Muscle of leg (tissue), 11 donors: ENCODE measurements around the gene GATB. TPM values are rescaled to one million over a fixed set of nuclear protein-coding genes. Genes with fewer than 3 reads are reported as not detected.
A peak's percentile ranks its signal among the peaks of the same experiment; 100 is the strongest.

ENCODE experiments used
- DNase-seq: peaks from one replicate; pipeline ENCODE4 v3.0.0; 2013
- H3K27ac ChIP-seq: one replicate; pipeline ENCODE4 v1.5.1; 2013; ENCODE audit warnings: mild to moderate bottlenecking, low read length, control low read depth
- H3K27me3 ChIP-seq: one replicate; pipeline ENCODE4 v1.6.1; 2013; ENCODE audit warnings: low read length; ENCODE audit not compliant: control insufficient read depth, insufficient read depth
- H3K36me3 ChIP-seq: one replicate; pipeline ENCODE4 v1.6.1; 2013; ENCODE audit warnings: low read length; ENCODE audit not compliant: control insufficient read depth, insufficient read depth
- H3K4me1 ChIP-seq: one replicate; pipeline ENCODE4 v1.6.1; 2013; ENCODE audit warnings: low read length; ENCODE audit not compliant: control insufficient read depth, insufficient read depth
- H3K4me3 ChIP-seq: one replicate; pipeline ENCODE4 v1.5.1; 2013; ENCODE audit warnings: low read length, control low read depth
- H3K9me3 ChIP-seq: replicated peaks from 2 replicates; pipeline ENCODE4 v1.6.1; 2013; ENCODE audit warnings: low read depth, low read length; ENCODE audit not compliant: control insufficient read depth
- whole genome bisulfite sequencing: methylation state at CpG from one replicate; pipeline ENCODE4 v1.1.5; 2013; ENCODE audit warnings: missing lambda C conversion rate; ENCODE audit not compliant: insufficient coverage; 5-methylcytosine and 5-hydroxymethylcytosine counted together
- polyA plus RNA-seq, 8 donors: library from polyadenylated mRNA; unstranded; fragments of 120-200 nt; gene quantifications; one replicate each; pipeline versions ENCODE4 v1.2.1 to v1.2.3, GENCODE V29; 2013; ENCODE audit warnings: inconsistent platforms in 1 of 8, low replicate concordance in 1 of 8; ENCODE audit not compliant: insufficient read length in 8 of 8, insufficient read depth in 1 of 8
- total RNA-seq: library from RNA; stranded (reverse); fragments of 120-200 nt; gene quantifications from one replicate; pipeline ENCODE4 v1.2.4, GENCODE V29; 2013

The GATB gene
- total and polyA plus RNA-seq, 9 donors, result 15.4 to 23.9 (median 20.2) TPM

DNA sequence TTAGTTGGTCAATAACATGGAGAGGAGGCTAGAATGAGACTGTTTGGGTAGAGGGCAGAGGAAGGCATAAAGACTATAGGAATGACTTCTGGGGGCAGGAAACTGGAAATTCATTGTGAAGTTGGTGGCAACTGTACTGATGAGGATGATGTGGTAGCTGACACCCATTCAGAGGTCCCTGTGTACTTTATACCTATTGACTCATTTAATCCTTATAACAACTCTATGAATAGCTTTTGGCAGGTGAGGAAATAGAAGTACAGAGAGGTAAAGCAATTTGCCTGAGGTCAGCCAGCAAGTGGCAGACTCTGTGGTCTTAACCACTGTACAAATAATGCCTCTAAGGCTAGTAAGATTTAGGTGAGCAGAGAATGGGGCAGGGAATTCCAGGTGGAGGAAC is 100.1 kb downstream of the GATB start:
- Histone ChIP-seq H3K27ac (no peak overlapping the region), H3K9me3 (no peaks in the 10 kb centered on the region), H3K36me3 (peaks cover 3% of the 10 kb centered on the region), H3K27me3 (no peaks in the 10 kb centered on the region), H3K4me3 (no peak overlapping the region), H3K4me1 (peaks cover 15% of the 10 kb centered on the region)
- no peak for DNase-seq

DNA sequence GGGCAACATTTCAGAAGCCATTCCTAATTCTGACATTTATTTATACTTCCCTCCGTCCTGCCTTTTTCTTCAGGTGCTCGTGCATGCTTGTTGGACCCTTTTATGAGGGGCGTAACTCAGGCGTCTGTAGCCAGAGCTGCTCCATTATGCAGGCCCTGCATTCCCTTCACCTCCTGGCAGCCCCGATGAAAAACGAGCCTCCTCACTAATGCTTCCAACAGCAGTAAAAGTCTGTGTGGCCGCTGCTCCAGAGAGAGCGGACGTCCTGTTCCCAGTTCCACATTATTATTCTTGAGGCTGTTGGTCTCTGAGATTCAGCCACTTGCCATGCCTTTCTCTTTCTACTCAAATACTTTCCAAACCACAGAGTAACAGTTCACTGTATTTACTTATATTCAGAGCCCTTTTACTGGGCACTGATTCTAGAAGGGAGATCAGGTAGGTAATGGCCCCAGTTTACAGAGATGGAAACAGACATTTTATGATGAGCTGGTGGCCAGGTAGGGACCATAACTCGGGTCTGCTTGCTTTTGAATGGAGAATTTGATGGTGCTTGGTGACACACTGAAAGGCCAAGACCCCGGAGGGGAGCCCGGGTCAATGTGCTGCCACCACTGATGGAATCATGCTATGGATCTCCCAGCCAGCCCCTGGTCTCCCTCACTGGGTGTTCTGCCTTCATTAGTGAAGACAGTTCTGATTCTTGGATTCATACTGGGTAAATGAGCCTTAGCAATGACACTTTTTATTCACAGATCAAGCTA is 101.0 kb downstream of the GATB start:
- H3K36me3 ChIP-seq, result peaks cover 3% of the 10 kb centered on the region
- peak overlapping the region; percentile 3 for H3K27ac ChIP-seq
- H3K27me3 ChIP-seq, result no peaks in the 10 kb centered on the region
- peak; percentile 91 for DNase-seq
- WGBS, result 16% methylated on average over 9 of the region's 12 CpGs
- peaks cover 15% of the 10 kb centered on the region for H3K4me1 ChIP-seq
- H3K9me3 ChIP-seq, result no peaks in the 10 kb centered on the region
- H3K4me3 ChIP-seq, result no peak overlapping the region

DNA sequence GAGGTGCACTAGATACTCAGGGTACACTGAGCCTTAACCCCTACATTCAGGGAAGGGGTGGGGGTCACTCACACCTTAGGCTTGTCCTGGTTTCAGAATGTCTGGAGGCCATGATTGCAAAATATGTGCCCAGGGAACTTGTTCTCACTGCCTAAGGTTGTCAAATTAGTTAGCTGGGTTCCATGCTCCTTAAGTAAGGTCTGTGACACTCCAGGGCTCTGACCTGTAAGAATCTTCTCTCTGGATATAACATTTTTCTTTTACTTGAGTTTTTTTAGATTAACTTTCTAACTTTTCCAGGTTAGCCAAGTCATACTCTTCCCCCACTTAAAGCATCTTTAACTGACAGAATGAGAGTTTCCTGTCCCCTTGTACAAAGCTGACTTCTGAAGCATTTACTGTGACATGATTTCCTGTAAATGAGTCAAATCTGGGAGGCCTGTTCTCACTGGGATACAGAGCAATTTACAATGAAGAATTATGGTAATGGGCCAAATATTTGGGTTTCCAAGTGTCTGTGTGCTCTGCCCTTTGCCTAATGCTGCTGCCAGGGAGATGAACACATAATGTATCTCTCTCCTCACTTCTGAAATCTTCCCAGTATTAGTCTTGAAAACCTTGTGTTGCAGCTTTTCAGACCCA is 101.7 kb downstream of the GATB start:
- H3K4me1 ChIP-seq, result peaks cover 15% of the 10 kb centered on the region
- no peaks in the 10 kb centered on the region for H3K9me3 ChIP-seq
- H3K4me3 ChIP-seq, result no peak overlapping the region
- H3K27me3 ChIP-seq, result no peaks in the 10 kb centered on the region
- peaks cover 3% of the 10 kb centered on the region for H3K36me3 ChIP-seq
- H3K27ac ChIP-seq, result peak overlapping the region; percentile 3
- peak; percentile 78 for DNase-seq

DNA sequence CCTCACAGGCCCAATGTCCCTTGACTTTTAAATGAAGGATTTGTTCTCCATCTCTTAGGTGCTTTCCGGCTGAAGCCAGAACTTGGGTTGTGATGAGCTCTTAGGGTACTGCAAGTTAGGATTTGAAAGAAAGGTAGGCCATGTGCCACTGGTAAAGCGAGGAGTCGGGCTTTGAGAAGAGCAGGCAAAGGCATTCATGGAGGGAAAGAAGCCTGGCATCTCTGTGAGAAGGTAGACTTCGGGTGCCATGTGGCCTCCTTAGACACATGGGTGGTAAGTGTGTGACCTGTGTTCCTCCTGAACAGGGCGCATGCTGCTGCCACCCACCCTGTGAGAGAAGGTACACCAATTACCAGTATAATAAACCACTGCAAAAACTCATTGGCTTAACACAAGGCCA is 102.9 kb downstream of the GATB start:
- Histone ChIP-seq H3K27ac (no peak overlapping the region), H3K4me1 (peaks cover 15% of the 10 kb centered on the region), H3K4me3 (no peak overlapping the region), H3K9me3 (no peaks in the 10 kb centered on the region), H3K36me3 (peaks cover 3% of the 10 kb centered on the region), H3K27me3 (no peaks in the 10 kb centered on the region)
- 91% methylated on average over 3 of the region's 5 CpGs for WGBS
- no peak for DNase-seq

DNA sequence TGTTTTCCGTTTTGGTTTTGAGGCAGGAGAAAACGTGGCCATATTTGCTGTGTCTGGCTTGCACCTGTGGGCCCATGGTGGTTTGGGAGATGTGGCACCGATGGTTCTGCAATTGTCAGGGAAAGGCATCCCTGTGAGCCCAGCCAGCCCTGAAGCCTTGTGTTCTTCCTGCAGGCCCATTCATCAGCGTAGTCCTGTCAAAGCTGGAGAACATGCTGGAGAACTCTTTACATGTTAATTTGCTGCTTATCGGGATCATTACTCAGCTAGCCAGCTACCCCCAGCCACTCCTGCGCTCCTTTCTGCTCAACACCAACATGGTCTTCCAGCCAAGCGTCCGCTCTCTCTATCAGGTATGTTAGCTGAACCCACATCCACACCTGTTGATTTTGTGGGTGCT is 104.7 kb downstream of the GATB start:
- no peak for DNase-seq
- 76% methylated on average over 3 of the region's 8 CpGs for WGBS
- H3K4me1 ChIP-seq, result peaks cover 15% of the 10 kb centered on the region

DNA sequence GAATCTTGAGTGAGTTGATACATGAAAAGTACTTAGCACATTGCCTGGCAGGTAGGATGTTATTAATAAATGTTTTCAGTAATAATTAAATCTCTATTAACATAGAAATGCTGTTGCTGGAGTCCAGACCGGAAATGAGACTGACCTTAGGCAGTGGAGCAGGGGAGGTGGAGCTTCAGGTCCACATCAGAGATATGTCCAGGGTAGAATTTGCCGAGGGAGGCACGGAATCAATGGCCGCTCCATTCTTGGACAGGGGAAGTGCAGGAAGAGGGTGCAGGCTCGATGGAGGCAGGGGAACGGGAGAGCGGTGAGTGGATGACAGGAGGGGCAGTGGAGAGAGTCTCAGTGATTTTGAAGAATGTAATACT is 107.3 kb downstream of the GATB start:
- Histone ChIP-seq H3K9me3 (no peaks in the 10 kb centered on the region), H3K27ac (no peak overlapping the region), H3K4me3 (no peak overlapping the region), H3K27me3 (peaks cover 2% of the 10 kb centered on the region), H3K4me1 (no peaks in the 10 kb centered on the region), H3K36me3 (peaks cover 3% of the 10 kb centered on the region)
- WGBS, result 38% methylated on average over 6 of the region's 7 CpGs
- DNase-seq, result no peak

More for the DNA sequence above, 104.7 kb downstream of the GATB start:
- no peak overlapping the region for H3K27ac ChIP-seq
- H3K36me3 ChIP-seq, result peaks cover 3% of the 10 kb centered on the region
- no peaks in the 10 kb centered on the region for H3K27me3 ChIP-seq
- H3K4me3 ChIP-seq, result no peak overlapping the region
- no peaks in the 10 kb centered on the region for H3K9me3 ChIP-seq

DNA sequence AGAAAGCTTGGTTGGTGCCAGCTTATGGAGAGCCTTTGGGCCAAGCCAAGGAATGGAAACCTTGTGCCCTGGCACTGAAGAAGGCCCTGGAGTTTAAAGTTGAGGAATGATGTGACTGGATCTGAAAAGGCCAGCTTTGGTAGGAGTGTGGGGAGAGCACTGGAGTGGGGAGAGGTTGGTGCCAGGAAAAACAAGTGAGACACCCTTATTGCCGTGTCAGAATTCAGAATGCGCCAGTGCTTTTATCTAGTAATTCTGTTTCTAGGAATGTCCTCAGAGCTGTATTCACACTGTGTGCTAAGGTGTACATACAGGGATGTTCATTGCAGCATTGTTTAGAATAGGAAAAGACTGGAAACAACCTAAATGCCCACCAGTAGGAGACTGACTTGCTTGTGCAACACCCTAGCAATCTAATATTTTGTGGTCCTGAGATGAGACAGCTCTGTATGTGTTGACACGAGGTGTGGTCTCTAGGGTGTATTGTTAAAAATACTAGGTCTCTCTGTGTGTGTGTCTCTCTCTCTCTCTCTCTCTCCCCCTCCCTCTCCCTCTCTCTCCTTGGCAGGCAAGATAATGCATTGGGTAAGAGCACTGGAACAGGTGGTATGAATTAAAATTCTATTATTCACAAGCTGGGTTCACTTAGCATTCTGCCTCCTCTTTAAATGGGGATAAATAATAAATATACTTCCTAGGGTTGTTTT is 107.8 kb downstream of the GATB start:
- Histone ChIP-seq H3K4me3 (no peak overlapping the region), H3K9me3 (no peaks in the 10 kb centered on the region), H3K27me3 (peaks cover 2% of the 10 kb centered on the region), H3K36me3 (no peaks in the 10 kb centered on the region), H3K27ac (no peak overlapping the region), H3K4me1 (no peaks in the 10 kb centered on the region)
- peak; percentile 75 for DNase-seq
- WGBS, result 68% methylated on average over 2 of the region's 3 CpGs

DNA sequence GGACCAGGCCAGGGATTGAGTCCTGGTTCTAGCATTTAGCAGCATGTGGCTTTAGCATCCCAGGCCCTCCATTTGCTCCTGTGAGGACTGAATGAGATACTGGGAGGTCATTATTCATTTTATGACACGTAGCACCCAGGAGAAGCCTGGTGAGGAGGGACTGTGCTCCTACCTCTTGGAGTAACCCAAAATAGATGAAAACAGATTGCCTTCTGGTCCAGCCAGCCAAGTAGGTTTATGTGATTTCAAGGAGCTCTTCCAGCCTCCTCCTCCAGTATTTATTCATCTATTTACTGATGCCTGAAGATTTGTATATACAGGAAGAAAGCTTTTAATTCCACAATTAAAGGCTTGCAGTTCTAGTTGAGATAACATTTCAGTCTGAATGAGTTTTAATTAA is 109.3 kb downstream of the GATB start:
- H3K27ac ChIP-seq, result no peak overlapping the region
- H3K4me3 ChIP-seq, result no peak overlapping the region
- H3K36me3 ChIP-seq, result no peaks in the 10 kb centered on the region
- H3K4me1 ChIP-seq, result no peaks in the 10 kb centered on the region
- peaks cover 2% of the 10 kb centered on the region for H3K27me3 ChIP-seq
- 100% methylated on average over 1 of the region's 1 CpG for WGBS
- H3K9me3 ChIP-seq, result no peaks in the 10 kb centered on the region
- no peak for DNase-seq

DNA sequence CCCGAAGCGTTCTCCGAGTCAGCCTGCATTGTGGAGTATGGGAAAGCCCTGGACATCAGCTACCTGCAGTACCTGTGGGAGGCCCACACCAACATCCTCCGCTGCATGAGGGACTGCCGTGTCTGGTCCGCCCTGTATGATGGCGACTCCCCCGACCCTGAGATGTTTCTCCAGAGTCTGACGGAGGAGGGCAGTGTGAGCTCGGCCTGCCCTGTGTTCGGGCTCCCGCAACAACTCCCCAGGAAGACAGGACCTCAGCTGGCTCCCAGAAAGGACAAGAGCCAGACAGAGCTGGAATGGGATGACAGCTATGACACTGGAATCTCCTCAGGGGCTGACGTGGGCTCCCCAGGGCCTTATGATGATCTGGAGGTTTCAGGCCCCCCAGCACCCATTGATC is 111.3 kb downstream of the GATB start:
- Histone ChIP-seq H3K27ac (no peak overlapping the region), H3K36me3 (no peaks in the 10 kb centered on the region), H3K4me1 (no peaks in the 10 kb centered on the region), H3K4me3 (no peak overlapping the region), H3K9me3 (no peaks in the 10 kb centered on the region), H3K27me3 (peaks cover 2% of the 10 kb centered on the region)
- DNase-seq, result no peak
- WGBS, result 95% methylated on average over 9 of the region's 13 CpGs

DNA sequence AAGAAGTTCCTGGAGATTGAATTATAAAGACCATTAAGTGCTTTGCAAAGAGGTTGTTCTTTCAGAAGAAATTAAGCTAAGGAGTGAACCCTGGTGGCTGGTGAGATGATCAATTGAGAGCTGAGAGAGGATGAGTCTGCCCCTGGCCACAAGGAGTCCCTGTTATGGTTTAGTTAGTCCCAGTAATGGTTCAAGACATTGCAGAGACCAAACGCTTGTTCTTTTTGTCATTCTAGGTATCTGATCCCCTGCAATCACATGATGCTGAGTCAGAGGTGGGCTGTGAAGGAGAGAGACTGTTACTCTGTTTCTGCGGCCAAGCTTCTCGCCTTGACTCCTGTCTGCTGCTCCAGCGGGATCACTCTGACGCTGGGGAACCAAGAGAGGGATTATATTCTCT is 114.5 kb downstream of the GATB start:
- no peak overlapping the region for H3K27ac ChIP-seq
- H3K4me3 ChIP-seq, result no peak overlapping the region
- no peaks in the 10 kb centered on the region for H3K4me1 ChIP-seq
- H3K9me3 ChIP-seq, result no peaks in the 10 kb centered on the region
- WGBS, result 68% methylated on average over 4 of the region's 5 CpGs
- no peak for DNase-seq
- no peaks in the 10 kb centered on the region for H3K36me3 ChIP-seq
- H3K27me3 ChIP-seq, result peaks cover 2% of the 10 kb centered on the region
